ENCODE results near the gene TEX51.

The TEX51 gene

DNA sequence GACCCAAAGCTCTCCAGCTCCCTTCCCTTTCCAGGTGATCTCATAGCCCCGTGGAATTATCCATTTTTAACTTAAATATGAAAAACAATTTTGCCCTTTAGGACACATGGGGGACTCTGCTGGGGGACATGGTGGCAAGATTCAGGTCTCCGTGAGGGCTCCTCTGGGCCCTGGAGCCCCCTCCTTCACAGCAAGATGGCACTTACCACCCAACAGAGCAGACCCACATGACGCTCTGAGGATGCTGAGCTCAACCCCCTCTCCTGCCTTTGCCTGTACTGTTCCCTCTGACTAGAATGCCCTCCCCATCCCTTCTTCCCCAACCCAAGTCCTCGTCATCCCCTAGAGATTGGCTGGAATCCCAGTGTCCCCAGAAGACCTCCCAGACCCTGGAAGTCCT lies 17.2 kb downstream of the TEX51 start:
- DNase-seq (ENCODE audit: low spot score), result peak; percentile 43
- TF ChIP-seq, protein P1, sequence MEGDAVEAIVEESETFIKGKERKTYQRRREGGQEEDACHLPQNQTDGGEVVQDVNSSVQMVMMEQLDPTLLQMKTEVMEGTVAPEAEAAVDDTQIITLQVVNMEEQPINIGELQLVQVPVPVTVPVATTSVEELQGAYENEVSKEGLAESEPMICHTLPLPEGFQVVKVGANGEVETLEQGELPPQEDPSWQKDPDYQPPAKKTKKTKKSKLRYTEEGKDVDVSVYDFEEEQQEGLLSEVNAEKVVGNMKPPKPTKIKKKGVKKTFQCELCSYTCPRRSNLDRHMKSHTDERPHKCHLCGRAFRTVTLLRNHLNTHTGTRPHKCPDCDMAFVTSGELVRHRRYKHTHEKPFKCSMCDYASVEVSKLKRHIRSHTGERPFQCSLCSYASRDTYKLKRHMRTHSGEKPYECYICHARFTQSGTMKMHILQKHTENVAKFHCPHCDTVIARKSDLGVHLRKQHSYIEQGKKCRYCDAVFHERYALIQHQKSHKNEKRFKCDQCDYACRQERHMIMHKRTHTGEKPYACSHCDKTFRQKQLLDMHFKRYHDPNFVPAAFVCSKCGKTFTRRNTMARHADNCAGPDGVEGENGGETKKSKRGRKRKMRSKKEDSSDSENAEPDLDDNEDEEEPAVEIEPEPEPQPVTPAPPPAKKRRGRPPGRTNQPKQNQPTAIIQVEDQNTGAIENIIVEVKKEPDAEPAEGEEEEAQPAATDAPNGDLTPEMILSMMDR (IDR thresholded peaks at IDR 0.05), result no peak
- Histone ChIP-seq H3K27ac (no peak overlapping the region), H3K4me3 (no peak overlapping the region)

DNA sequence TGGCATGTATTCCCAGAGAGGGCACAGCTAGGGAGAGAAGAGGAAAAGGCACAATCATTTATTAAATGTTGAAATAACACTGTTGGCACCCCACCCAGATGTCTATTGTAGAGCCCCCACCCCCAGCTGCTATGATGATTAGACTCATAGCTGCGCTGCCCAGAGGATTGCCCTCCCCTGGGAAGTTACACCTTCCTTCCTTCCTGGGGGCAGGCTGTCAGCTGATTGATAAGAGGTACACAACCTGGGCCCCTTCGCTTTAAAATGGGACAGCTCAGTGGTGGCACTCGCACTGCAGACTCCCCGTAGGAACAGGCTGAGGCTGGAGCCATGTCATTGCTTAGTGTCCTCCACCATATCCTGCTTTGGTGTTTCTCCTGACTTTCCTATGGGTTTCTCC lies 18.1 kb downstream of the TEX51 start:
- H3K4me3 ChIP-seq, result no peak overlapping the region
- DNase-seq (ENCODE audit: low spot score), result peak; percentile 55
- no peak overlapping the region for H3K27ac ChIP-seq
- TF ChIP-seq, protein P1 (IDR thresholded peaks at IDR 0.05), result no peak

DNA sequence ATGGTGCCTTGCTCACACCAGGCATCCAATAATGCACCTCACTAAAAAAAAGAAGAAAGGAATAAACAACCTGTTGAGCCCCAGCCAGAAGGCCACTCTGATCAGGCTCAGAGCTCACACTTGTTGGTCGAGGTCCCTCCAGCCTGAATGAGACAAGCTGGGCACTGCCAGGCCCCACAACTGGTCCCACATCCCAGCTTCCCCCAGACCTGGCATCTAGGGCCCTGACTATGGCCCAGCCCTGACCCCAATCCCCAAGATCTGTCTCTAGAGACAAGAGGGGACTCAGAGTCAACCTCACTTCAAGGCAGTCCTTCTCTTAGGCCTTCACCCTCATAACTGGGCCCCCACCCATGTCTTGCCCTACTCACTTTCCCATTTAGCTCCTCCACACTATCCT lies 22.4 kb downstream of the TEX51 start:
- peak; percentile 69 for DNase-seq (ENCODE audit: low spot score)
- TF ChIP-seq, protein P1 (IDR thresholded peaks at IDR 0.05), result no peak
- no peak overlapping the region for H3K27ac ChIP-seq

DNA sequence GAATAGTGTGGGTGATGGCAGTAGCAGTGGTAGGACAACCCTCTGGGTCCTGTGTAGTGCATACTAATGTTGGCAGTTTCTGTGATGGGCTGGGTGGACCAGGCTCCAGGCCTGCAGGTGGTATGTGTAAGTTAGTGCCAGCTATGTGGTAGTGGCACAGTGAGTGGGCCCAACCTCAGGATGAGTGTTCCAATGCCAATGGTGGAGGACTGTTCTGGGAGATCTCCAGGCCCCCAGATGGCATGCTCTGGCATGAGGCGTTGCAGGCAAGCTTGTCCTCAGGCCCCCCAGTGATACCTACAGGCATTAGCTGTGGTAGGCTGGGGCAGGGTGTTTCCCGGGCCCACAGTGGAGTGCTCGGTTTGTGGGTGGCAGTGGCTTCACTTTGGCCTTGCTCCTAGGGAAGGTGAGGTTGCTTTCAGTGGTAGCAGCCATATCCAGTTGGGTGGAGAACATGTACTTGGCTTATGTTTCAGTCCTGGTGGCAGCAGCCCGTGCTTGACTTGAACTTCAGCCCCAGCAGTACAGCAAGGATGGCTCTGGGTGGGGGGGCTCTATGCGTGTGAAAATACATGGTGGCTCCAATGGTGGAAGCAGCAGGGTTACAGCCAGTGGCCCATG lies 32.4 kb downstream of the TEX51 start:
- no peak overlapping the region for H3K27ac ChIP-seq
- H3K4me3 ChIP-seq, result no peak overlapping the region
- TF ChIP-seq, protein P1 (IDR thresholded peaks at IDR 0.05), result no peak
- DNase-seq (ENCODE audit: low spot score), result no peak

More for the DNA sequence above, 22.4 kb downstream of the TEX51 start:
- H3K4me3 ChIP-seq, result no peak overlapping the region

DNA sequence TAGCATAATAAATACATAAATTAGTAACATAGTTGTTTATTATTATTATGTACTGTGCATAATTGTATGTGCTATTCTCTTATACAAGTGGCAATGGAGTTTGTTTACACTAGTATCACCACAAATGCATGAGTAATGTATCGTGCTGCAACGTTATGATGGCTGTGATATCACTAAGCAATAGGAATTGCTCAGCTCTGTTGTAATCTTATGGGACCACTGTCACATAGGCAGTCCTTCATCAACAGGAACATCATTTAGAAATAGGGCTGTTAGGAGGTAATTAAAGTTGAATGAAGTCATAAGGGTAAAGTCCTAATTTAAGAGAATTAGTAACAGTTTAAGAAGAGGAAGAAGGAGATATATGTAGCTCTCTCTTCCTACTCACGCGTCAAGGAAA lies 33.8 kb downstream of the TEX51 start:
- TF ChIP-seq, protein P1 (IDR thresholded peaks at IDR 0.05), result no peak
- no peak for DNase-seq (ENCODE audit: low spot score)
- Histone ChIP-seq H3K27ac (no peak overlapping the region), H3K4me3 (no peak overlapping the region)

DNA sequence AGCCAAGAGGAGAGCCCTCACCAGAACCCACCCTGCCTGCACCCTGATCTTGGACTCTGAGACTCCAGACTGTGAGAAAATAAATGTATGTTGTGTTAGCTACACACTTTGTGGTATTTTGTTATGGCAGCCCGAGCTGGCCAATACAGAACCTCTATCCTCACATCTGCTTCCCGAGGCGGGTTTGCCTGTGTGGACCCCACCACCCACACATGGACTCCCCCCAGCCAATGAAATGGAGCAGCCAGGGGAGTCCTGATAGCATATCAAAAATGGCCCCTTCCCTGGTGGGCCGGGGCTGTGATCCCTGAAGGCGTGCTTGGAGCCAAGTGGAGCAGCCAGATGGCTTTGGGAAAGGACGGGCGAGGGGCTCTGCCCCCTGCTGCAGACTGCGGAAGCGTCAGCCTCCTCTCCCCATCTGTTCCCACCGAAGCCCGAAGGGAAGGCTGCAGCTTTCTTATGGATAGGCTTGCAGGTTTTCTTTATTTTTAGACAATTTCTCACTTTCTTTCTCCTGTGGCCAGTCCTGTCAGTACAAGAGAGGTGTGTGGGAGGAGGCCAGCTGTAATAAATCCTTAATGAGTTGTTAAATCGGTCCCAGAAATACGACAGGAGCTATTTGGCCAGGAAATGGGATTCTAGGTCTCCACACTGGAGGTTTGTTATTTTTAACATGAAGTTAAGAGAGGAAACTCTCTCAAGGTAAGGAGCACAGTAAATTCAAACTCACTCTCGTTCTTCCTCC lies 34.4 kb downstream of the TEX51 start:
- no peak for DNase-seq (ENCODE audit: low spot score)

More for the DNA sequence above, 34.4 kb downstream of the TEX51 start:
- H3K4me3 ChIP-seq, result no peak overlapping the region
- H3K27ac ChIP-seq, result no peak overlapping the region
- TF ChIP-seq, protein P1 (IDR thresholded peaks at IDR 0.05), result no peak

All from coronary artery (tissue), 2 donors.